Activated naive CD8-positive, alpha-beta T cell treated with anti-CD3 and anti-CD28 coated beads for 36 hours (primary cell): ENCODE results near the gene RASAL2. TPM values are rescaled to one million over a fixed set of nuclear protein-coding genes. Genes with fewer than 3 reads are reported as not detected.

Experiments used
- DNase-seq: peaks from one replicate; pipeline ENCODE4 v3.0.0; 2021
- H3K27ac Mint-ChIP-seq: one replicate; pipeline ENCODE4 v1.8.0; 2022; ENCODE audit warnings: mild to moderate bottlenecking, moderate library complexity, mixed read lengths
- H3K27me3 Mint-ChIP-seq: one replicate; pipeline ENCODE4 v1.8.0; 2022; ENCODE audit warnings: mild to moderate bottlenecking, mixed read lengths
- H3K36me3 Mint-ChIP-seq: one replicate; pipeline ENCODE4 v1.8.0; 2021; ENCODE audit warnings: mild to moderate bottlenecking, mixed read lengths
- H3K4me1 Mint-ChIP-seq: one replicate; pipeline ENCODE4 v1.8.0; 2021; ENCODE audit warnings: mixed read lengths
- H3K4me3 Mint-ChIP-seq: one replicate; pipeline ENCODE4 v1.8.0; 2022; ENCODE audit warnings: mild to moderate bottlenecking, moderate library complexity, mixed read lengths
- H3K9me3 Mint-ChIP-seq: one replicate; pipeline ENCODE4 v1.8.0; 2022; ENCODE audit warnings: mixed read lengths
- total RNA-seq, 2 experiments: library from RNA; stranded (reverse); gene quantifications; one replicate each; pipeline ENCODE4 v1.2.3, GENCODE V29; 2021

The RASAL2 gene
- total RNA-seq, 2 experiments from 2014 or later: not detected

GRCh38 chr1:178470411-178470960 lies 376.6 kb downstream of the RASAL2 start:
- Mint-ChIP-seq H3K9me3 (no peaks in the 10 kb centered on the region), H3K27ac (no peak overlapping the region), H3K27me3 (peaks cover 23% of the 10 kb centered on the region), H3K36me3 (no peaks in the 10 kb centered on the region), H3K4me1 (no peaks in the 10 kb centered on the region), H3K4me3 (no peak overlapping the region)
- DNase-seq: no peak

- no peaks in the 10 kb centered on the region for H3K36me3 Mint-ChIP-seq
- H3K27me3 Mint-ChIP-seq: peaks cover 30% of the 10 kb centered on the region
- no peaks in the 10 kb centered on the region for H3K4me1 Mint-ChIP-seq
- no peaks in the 10 kb centered on the region for H3K9me3 Mint-ChIP-seq
- H3K4me3 Mint-ChIP-seq: no peak overlapping the region
- DNase-seq: no peak
- H3K27ac Mint-ChIP-seq: no peak overlapping the region
Measured at GRCh38 chr1:178472531-178472930, 378.6 kb downstream of the RASAL2 start.

DNA sequence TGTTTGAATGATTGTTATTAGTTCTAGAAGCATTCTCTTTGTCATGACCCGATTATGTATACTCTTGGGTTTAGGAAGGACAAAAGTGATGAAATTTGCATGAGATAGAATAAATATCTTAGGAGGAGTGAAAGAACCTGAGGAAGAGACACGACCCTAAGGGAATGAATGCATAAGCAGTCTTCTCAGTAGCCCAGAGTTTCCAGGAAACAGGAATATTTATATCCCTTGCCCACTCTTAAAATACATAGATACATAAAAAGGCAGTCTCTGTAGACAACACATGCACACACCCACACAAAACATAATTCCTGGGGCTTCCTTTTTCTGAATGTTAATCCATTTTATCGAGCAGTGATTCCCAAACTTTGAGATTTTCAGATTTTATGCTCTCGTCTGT lies 383.5 kb downstream of the RASAL2 start:
- Mint-ChIP-seq H3K9me3 (no peaks in the 10 kb centered on the region), H3K27ac (no peak overlapping the region), H3K36me3 (no peaks in the 10 kb centered on the region), H3K27me3 (peaks cover 29% of the 10 kb centered on the region), H3K4me1 (no peaks in the 10 kb centered on the region), H3K4me3 (no peak overlapping the region)
- no peak for DNase-seq

GRCh38 chr1:178477841-178478240 lies 383.9 kb downstream of the RASAL2 start:
- DNase-seq: no peak
- Mint-ChIP-seq H3K27ac (no peak overlapping the region), H3K27me3 (peaks cover 24% of the 10 kb centered on the region), H3K4me3 (no peak overlapping the region), H3K4me1 (no peaks in the 10 kb centered on the region), H3K36me3 (no peaks in the 10 kb centered on the region), H3K9me3 (no peaks in the 10 kb centered on the region)

GRCh38 chr1:178483251-178483957 lies 389.5 kb downstream of the RASAL2 start:
- no peak overlapping the region for H3K4me3 Mint-ChIP-seq
- H3K27ac Mint-ChIP-seq: no peak overlapping the region
- peaks cover 15% of the 10 kb centered on the region for H3K27me3 Mint-ChIP-seq
- no peaks in the 10 kb centered on the region for H3K4me1 Mint-ChIP-seq
- no peaks in the 10 kb centered on the region for H3K36me3 Mint-ChIP-seq
- no peak for DNase-seq
- H3K9me3 Mint-ChIP-seq: no peaks in the 10 kb centered on the region

GRCh38 chr1:178484698-178485225 lies 390.9 kb downstream of the RASAL2 start:
- no peaks in the 10 kb centered on the region for H3K9me3 Mint-ChIP-seq
- no peaks in the 10 kb centered on the region for H3K36me3 Mint-ChIP-seq
- no peak for DNase-seq
- peaks cover 19% of the 10 kb centered on the region for H3K27me3 Mint-ChIP-seq
- no peak overlapping the region for H3K27ac Mint-ChIP-seq
- H3K4me1 Mint-ChIP-seq: no peaks in the 10 kb centered on the region
- no peak overlapping the region for H3K4me3 Mint-ChIP-seq

DNA sequence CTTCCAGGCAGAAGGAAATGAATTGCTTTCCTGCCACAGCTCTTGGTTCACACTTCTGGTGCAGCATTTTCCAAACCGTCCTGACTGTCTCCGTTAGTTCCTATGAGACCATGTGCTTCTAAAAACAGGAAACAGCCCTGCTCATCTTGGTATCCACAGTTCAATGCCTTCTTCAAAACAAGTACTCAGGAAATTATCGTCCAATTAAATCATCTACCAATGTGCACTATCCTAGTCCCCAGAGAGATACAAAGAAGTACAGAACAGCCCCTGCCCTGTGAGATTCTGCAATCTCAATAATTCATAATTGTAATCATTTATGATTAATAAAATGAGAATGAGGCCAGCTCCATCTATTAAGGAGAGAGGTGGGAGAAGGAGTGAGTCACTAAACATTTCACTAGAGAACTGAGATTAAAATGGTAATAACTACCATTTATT lies 391.7 kb downstream of the RASAL2 start:
- Mint-ChIP-seq H3K36me3 (no peaks in the 10 kb centered on the region), H3K27ac (no peak overlapping the region), H3K27me3 (peaks cover 19% of the 10 kb centered on the region), H3K4me1 (no peaks in the 10 kb centered on the region), H3K4me3 (no peak overlapping the region), H3K9me3 (no peaks in the 10 kb centered on the region)
- DNase-seq: no peak

GRCh38 chr1:178486100-178487069 lies 392.5 kb downstream of the RASAL2 start:
- DNase-seq: no peak
- Mint-ChIP-seq H3K27me3 (peaks cover 19% of the 10 kb centered on the region), H3K36me3 (no peaks in the 10 kb centered on the region), H3K4me1 (no peaks in the 10 kb centered on the region), H3K27ac (no peak overlapping the region), H3K4me3 (no peak overlapping the region), H3K9me3 (no peaks in the 10 kb centered on the region)

DNA sequence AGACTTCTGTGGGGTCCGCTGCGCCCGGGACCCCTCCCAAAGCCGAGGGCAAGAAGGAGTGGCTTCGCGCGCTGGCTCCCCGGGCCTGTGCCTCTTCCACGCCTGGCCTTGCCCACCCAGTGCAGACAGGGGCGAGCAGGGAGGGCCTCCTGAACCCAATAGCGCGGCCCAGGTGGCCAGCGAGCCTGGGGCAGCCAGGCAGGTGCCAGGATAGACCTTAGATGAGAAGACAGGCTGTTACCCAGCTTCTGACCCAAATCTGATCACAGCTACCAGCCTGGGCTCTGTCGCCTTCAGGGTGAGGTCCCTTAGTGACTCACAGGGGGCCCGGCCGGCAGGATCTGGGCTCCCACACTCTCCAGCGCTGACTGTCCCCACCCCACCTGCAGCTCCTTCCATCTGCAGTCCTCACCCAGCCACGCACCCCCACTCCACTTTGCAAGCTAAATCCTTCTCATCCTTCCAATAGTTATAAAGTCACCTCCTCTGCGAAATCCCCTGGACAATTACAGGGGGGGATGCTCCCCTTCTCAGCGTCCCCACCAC lies 393.2 kb downstream of the RASAL2 start:
- Mint-ChIP-seq H3K4me3 (no peak overlapping the region), H3K9me3 (no peaks in the 10 kb centered on the region), H3K4me1 (no peaks in the 10 kb centered on the region), H3K27me3 (peaks cover 19% of the 10 kb centered on the region), H3K36me3 (no peaks in the 10 kb centered on the region), H3K27ac (no peak overlapping the region)
- no peak for DNase-seq

GRCh38 chr1:178488393-178488792 lies 394.5 kb downstream of the RASAL2 start:
- H3K9me3 Mint-ChIP-seq: no peaks in the 10 kb centered on the region
- H3K27ac Mint-ChIP-seq: no peak overlapping the region
- H3K27me3 Mint-ChIP-seq: peaks cover 19% of the 10 kb centered on the region
- no peak for DNase-seq
- H3K4me3 Mint-ChIP-seq: no peak overlapping the region
- no peaks in the 10 kb centered on the region for H3K36me3 Mint-ChIP-seq
- H3K4me1 Mint-ChIP-seq: no peaks in the 10 kb centered on the region

GRCh38 chr1:178489399-178489798 lies 395.5 kb downstream of the RASAL2 start:
- Mint-ChIP-seq H3K9me3 (no peaks in the 10 kb centered on the region), H3K27ac (no peak overlapping the region), H3K27me3 (peaks cover 19% of the 10 kb centered on the region), H3K4me3 (no peak overlapping the region), H3K4me1 (no peaks in the 10 kb centered on the region), H3K36me3 (no peaks in the 10 kb centered on the region)
- DNase-seq: no peak

- DNase-seq: no peak
- Mint-ChIP-seq H3K36me3 (no peaks in the 10 kb centered on the region), H3K4me1 (no peaks in the 10 kb centered on the region), H3K27ac (no peak overlapping the region), H3K4me3 (no peak overlapping the region), H3K27me3 (peaks cover 19% of the 10 kb centered on the region), H3K9me3 (no peaks in the 10 kb centered on the region)
Measured at GRCh38 chr1:178490136-178490535, 396.2 kb downstream of the RASAL2 start.

DNA sequence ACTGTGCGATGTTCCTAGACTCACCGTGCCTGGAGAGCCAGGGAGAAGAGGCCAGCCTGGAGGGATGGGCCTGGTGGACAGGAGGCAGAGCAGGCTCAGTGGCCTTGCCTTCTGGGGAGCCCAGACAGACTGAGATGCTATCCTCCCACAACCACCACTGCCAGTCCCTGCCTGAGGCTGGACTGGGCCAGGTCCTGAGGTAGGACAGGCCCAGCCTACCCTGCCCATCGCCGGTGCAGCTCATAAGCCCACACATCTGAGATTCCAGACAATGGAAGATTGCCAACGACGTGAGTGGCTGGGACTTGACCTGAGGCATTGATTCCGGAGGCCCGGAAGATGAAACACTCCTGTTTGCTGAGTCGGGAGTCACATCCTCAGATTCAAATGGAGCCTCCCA lies 397.1 kb downstream of the RASAL2 start:
- no peaks in the 10 kb centered on the region for H3K36me3 Mint-ChIP-seq
- H3K27me3 Mint-ChIP-seq: peaks cover 19% of the 10 kb centered on the region
- DNase-seq: no peak
- H3K4me1 Mint-ChIP-seq: no peaks in the 10 kb centered on the region
- H3K27ac Mint-ChIP-seq: no peak overlapping the region
- H3K4me3 Mint-ChIP-seq: no peak overlapping the region
- H3K9me3 Mint-ChIP-seq: no peaks in the 10 kb centered on the region

DNA sequence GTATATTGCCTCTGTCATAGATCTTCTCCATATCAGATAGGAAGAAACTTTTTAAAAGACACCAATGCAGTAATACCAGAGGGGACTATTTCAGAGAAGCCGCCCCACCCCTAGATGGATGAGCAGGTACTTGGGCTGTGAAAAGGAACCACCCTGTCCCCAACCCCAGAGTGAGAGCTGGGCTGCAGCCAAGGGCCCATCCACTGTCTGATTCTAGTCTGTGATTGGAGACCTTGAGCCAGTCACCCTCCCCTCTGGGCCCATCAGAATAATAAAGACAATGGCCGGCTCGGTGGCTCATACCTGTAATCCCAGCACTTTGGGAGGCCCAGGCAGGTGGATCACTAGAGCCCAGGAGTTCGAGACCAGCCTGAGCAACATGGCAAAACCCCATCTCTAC lies 397.8 kb downstream of the RASAL2 start:
- Mint-ChIP-seq H3K27ac (no peak overlapping the region), H3K27me3 (peaks cover 19% of the 10 kb centered on the region), H3K4me3 (no peak overlapping the region), H3K36me3 (no peaks in the 10 kb centered on the region), H3K9me3 (no peaks in the 10 kb centered on the region), H3K4me1 (no peaks in the 10 kb centered on the region)
- DNase-seq: no peak

- H3K4me1 Mint-ChIP-seq: no peaks in the 10 kb centered on the region
- no peaks in the 10 kb centered on the region for H3K9me3 Mint-ChIP-seq
- H3K27me3 Mint-ChIP-seq: peaks cover 17% of the 10 kb centered on the region
- no peaks in the 10 kb centered on the region for H3K36me3 Mint-ChIP-seq
- no peak overlapping the region for H3K27ac Mint-ChIP-seq
- H3K4me3 Mint-ChIP-seq: no peak overlapping the region
- no peak for DNase-seq
Measured at GRCh38 chr1:178492341-178492740, 398.4 kb downstream of the RASAL2 start.
